HL-60 (cell line): ENCODE results near the gene TRIM3.

Experiments used
- DNase-seq, 2 experiments: peaks; one replicate each; pipeline ENCODE4 v3.0.0-alpha.2; 2010 to 2020; ENCODE audit warnings: low read depth in 1 of 2, low spot score in 1 of 2
- H3K27ac ChIP-seq: fragments of 250-450 bp; sonication (Bioruptor Pico); replicated peaks from 2 replicates; pipeline ENCODE4 v1.5.1; 2020; ENCODE audit warnings: mild to moderate bottlenecking, moderate library complexity
- H3K27me3 ChIP-seq: fragments of 250-450 bp; sonication (Bioruptor Pico); 2 replicates; pipeline ENCODE4 v1.5.1; 2021; ENCODE audit warnings: mild to moderate bottlenecking, moderate library complexity; ENCODE audit not compliant: insufficient read depth, poor library complexity, severe bottlenecking
- H3K4me3 ChIP-seq: replicated peaks from 2 replicates; pipeline ENCODE4 v1.5.1; 2011; ENCODE audit warnings: mild to moderate bottlenecking, control low read depth, low read length; ENCODE audit not compliant: insufficient read depth
- GABPA ChIP-seq: IDR thresholded peaks from 2 replicates; pipeline ENCODE4 v1.6.1; 2012; ENCODE audit warnings: low read depth
- POLR2AphosphoS5 ChIP-seq: IDR thresholded peaks from 2 replicates; pipeline ENCODE4 v1.6.1; 2012; ENCODE audit warnings: low read depth
- SPI1 ChIP-seq: IDR thresholded peaks from 2 replicates; pipeline ENCODE4 v1.6.1; 2012; ENCODE audit warnings: low read depth, mild to moderate bottlenecking, borderline replicate concordance
- TF ChIP-seq, protein P1 (sequence below): IDR thresholded peaks from 2 replicates; pipeline ENCODE4 v1.6.1; 2012; ENCODE audit warnings: low read depth; ENCODE audit not compliant: insufficient replicate concordance
- TF ChIP-seq, protein P2 (sequence below): IDR thresholded peaks from one replicate; pipeline ENCODE4 v1.5.1; 2011; ENCODE audit warnings: low read length, control low read depth, inconsistent platforms; ENCODE audit not compliant: insufficient read depth

The TRIM3 gene

DNA sequence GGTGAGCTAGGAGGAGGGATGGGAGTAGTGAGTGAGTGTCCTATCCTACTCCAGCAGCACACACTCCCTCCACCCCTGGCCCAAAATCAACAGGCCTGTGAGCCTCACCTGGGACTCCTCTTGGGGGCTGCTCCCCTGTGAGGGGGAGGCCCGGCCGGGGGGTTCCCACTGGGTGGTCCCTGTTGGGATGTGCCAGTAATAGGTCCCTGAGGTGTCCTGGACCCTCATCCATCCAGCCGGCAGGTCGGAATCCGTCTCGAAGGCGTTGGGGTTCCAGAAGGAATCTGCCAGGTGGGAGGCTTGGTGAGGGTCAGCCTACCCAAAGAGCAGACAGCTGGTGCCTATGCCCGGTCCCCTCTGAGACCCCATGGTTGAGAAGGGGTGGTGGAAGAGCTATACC is 70.2 kb downstream of the TRIM3 start:
- no peaks in the 10 kb centered on the region for H3K27me3 ChIP-seq
- TF ChIP-seq GABPA: no peak
- TF ChIP-seq, protein P1, sequence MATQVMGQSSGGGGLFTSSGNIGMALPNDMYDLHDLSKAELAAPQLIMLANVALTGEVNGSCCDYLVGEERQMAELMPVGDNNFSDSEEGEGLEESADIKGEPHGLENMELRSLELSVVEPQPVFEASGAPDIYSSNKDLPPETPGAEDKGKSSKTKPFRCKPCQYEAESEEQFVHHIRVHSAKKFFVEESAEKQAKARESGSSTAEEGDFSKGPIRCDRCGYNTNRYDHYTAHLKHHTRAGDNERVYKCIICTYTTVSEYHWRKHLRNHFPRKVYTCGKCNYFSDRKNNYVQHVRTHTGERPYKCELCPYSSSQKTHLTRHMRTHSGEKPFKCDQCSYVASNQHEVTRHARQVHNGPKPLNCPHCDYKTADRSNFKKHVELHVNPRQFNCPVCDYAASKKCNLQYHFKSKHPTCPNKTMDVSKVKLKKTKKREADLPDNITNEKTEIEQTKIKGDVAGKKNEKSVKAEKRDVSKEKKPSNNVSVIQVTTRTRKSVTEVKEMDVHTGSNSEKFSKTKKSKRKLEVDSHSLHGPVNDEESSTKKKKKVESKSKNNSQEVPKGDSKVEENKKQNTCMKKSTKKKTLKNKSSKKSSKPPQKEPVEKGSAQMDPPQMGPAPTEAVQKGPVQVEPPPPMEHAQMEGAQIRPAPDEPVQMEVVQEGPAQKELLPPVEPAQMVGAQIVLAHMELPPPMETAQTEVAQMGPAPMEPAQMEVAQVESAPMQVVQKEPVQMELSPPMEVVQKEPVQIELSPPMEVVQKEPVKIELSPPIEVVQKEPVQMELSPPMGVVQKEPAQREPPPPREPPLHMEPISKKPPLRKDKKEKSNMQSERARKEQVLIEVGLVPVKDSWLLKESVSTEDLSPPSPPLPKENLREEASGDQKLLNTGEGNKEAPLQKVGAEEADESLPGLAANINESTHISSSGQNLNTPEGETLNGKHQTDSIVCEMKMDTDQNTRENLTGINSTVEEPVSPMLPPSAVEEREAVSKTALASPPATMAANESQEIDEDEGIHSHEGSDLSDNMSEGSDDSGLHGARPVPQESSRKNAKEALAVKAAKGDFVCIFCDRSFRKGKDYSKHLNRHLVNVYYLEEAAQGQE: no peak
- no peak for TF ChIP-seq POLR2AphosphoS5
- TF ChIP-seq, protein P2, sequence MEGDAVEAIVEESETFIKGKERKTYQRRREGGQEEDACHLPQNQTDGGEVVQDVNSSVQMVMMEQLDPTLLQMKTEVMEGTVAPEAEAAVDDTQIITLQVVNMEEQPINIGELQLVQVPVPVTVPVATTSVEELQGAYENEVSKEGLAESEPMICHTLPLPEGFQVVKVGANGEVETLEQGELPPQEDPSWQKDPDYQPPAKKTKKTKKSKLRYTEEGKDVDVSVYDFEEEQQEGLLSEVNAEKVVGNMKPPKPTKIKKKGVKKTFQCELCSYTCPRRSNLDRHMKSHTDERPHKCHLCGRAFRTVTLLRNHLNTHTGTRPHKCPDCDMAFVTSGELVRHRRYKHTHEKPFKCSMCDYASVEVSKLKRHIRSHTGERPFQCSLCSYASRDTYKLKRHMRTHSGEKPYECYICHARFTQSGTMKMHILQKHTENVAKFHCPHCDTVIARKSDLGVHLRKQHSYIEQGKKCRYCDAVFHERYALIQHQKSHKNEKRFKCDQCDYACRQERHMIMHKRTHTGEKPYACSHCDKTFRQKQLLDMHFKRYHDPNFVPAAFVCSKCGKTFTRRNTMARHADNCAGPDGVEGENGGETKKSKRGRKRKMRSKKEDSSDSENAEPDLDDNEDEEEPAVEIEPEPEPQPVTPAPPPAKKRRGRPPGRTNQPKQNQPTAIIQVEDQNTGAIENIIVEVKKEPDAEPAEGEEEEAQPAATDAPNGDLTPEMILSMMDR: no peak
- no peak for TF ChIP-seq SPI1
- no peak for DNase-seq
- no peak overlapping the region for H3K4me3 ChIP-seq
- no peak overlapping the region for H3K27ac ChIP-seq

DNA sequence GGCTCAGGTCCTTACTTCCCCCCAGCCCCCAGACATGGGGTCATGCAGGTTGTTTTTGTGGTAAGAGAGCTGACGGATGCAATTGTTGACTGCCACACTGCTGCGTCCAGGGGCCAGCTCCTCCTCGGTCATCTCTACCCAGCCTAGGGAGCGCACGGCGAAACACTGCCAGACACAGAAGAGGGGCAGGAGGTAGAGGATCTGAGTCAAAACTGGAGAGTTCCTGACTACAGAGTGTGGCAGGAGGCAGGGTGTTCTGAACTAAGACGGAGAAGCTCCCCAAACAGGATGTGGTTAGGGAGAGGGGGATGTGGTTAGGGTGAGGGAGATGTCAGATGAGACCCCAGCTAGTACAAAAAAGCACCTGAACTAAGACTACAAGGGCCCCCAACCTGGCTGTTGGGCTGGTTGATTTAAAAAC is 71.2 kb downstream of the TRIM3 start:
- Histone ChIP-seq H3K27me3 (no peaks in the 10 kb centered on the region), H3K27ac (no peak overlapping the region), H3K4me3 (no peak overlapping the region)
- TF ChIP-seq, protein P2: no peak
- TF ChIP-seq GABPA: peak; percentile 50
- DNase-seq: peak; percentile 18 to 28

- TF ChIP-seq SPI1: no peak
- no peak for TF ChIP-seq POLR2AphosphoS5
- TF ChIP-seq, protein P1: no peak
- TF ChIP-seq, protein P2: no peak
- TF ChIP-seq GABPA: no peak
- no peak for DNase-seq
- Histone ChIP-seq H3K27me3 (no peaks in the 10 kb centered on the region), H3K27ac (no peak overlapping the region), H3K4me3 (no peak overlapping the region)
These were observed 71.7 kb downstream of the TRIM3 start for GRCh38 chr11:6402061-6402470.

DNA sequence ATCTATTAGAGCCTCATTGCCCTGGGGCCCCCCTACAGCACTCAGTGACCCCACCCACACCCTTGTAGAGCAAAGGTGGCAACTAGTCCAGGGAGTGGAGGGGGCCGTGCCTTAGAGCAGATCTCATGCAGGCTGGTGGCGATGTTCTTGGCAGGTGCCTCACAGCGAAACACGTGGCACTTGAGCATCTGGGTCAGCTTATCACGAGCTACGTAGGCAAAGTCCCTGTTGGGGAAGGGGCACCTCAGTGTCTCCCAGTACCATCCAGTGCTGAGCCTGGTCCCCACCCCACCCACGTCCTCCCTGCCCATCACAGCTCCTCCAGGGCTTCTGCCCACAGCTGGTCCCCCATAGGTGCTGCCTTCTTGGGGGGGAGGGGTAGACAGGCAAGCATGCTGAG is 72.3 kb downstream of the TRIM3 start:
- no peak overlapping the region for H3K4me3 ChIP-seq
- no peak for DNase-seq
- no peaks in the 10 kb centered on the region for H3K27me3 ChIP-seq
- H3K27ac ChIP-seq: no peak overlapping the region
- no peak for TF ChIP-seq GABPA
- TF ChIP-seq, protein P1: no peak
- TF ChIP-seq SPI1: no peak
- TF ChIP-seq, protein P2: no peak
- no peak for TF ChIP-seq POLR2AphosphoS5
